Transverse colon (tissue), 4 donors: ENCODE results near the gene EPS8L3. TPM values are rescaled to one million over a fixed set of nuclear protein-coding genes. Genes with fewer than 3 reads are reported as not detected.
A peak's percentile ranks its signal among the peaks of the same experiment; 100 is the strongest.

Experiments used
- DNase-seq: peaks from one replicate; pipeline ENCODE4 v3.0.0-alpha.2; 2019
- H3K27ac ChIP-seq, 4 donors: fragments of 200-600 bp; sonication (generic); 2 replicates each; pipeline ENCODE4 v1.5.1; 2016 to 2018; ENCODE audit warnings: inconsistent platforms in 4 of 4
- H3K27me3 ChIP-seq: fragments of 200-600 bp; sonication (generic); 2 replicates; pipeline ENCODE4 v1.5.1; 2017; ENCODE audit warnings: inconsistent platforms
- H3K36me3 ChIP-seq, 4 donors: fragments of 200-600 bp; sonication (generic); 2 replicates each; pipeline ENCODE4 v1.5.1; 2017 to 2019; ENCODE audit warnings: inconsistent platforms in 4 of 4
- H3K4me1 ChIP-seq, 4 donors: fragments of 200-600 bp; sonication (generic); 2 replicates each; pipeline ENCODE4 v1.5.1; 2017 to 2020; ENCODE audit warnings: inconsistent platforms in 4 of 4
- H3K4me3 ChIP-seq, 4 donors: fragments of 200-600 bp; sonication (generic); 1 replicate in 1 of 4; 2 replicates in 3 of 4; pipeline versions ENCODE4 v1.5.1 to v1.6.1; 2017 to 2019; ENCODE audit warnings: inconsistent platforms in 4 of 4
- H3K9me3 ChIP-seq, 2 donors: fragments of 200-600 bp; sonication (generic); 2 replicates each; pipeline ENCODE4 v1.5.1; 2017 to 2019; ENCODE audit warnings: inconsistent platforms in 2 of 2
- EP300 ChIP-seq: sonication (generic); formaldehyde crosslinking; IDR thresholded peaks from one replicate; pipeline ENCODE4 v1.6.1; 2017; ENCODE audit warnings: antibody characterized with exemption, low read depth
- POLR2A ChIP-seq: fragments of 450-650 bp; IDR thresholded peaks from one replicate; pipeline ENCODE4 v1.6.1; 2016; ENCODE audit warnings: antibody characterized with exemption, mild to moderate bottlenecking, moderate library complexity
- POLR2AphosphoS5 ChIP-seq, 3 donors: sonication (generic); formaldehyde crosslinking; IDR thresholded peaks; one replicate each; pipeline ENCODE4 v1.6.1; 2016; ENCODE audit warnings: antibody characterized with exemption in 3 of 3
- WGBS, 2 donors: methylation state at CpG; one replicate each; pipeline ENCODE4 v1.1.5; 2018; ENCODE audit warnings: low coverage in 1 of 2; 5-methylcytosine and 5-hydroxymethylcytosine counted together
- in situ Hi-C, 4 donors: fragments of 200-750 bp; cut with MboI; loops; one replicate each; pipeline versions ENCODE4 v1.15.0 to v1.15.1; 2017; ENCODE audit warnings: low sequenced_read_pairs in 3 of 4, low pct_ligation_motif_present in 1 of 4, low pct_unique_long_range_greater_than_20kb in 1 of 4
- intact Hi-C: fragments of 100-400 bp; cut with DNase I; formaldehyde crosslinking; loops from one replicate; pipeline ENCODE4 v1.15.1; 2023; ENCODE audit warnings: low total_unique reads
- total RNA-seq, 4 donors: library from RNA; depleted of rRNA; stranded (reverse); fragments of >200 nt; gene quantifications; one replicate each; pipeline ENCODE4 v1.1.0, GENCODE V29; 2016
- TF ChIP-seq, protein P1 (sequence below), 5 experiments: fragments of 200-600 bp in 3 of 5; fragments of 450-650 bp in 2 of 5; sonication (generic) in 3 of 5; IDR thresholded peaks; 1 replicate in 2 of 5; 2 replicates in 3 of 5; pipeline ENCODE4 v1.5.1; 2016 to 2017; ENCODE audit warnings: antibody characterized with exemption in 5 of 5, inconsistent platforms in 3 of 5, mild to moderate bottlenecking in 2 of 5, moderate library complexity in 1 of 5

The EPS8L3 gene
- total RNA-seq, 4 donors from 2014 or later: 228 to 468 (median 363) TPM

- no peaks in the 10 kb centered on the region for H3K9me3 ChIP-seq
- H3K36me3 ChIP-seq: no peaks in the 10 kb centered on the region
- peaks cover 0 to 16% (median 1%) of the 10 kb centered on the region in 4 donors for H3K4me1 ChIP-seq
- in situ Hi-C loops: no loop called here
- no peaks in the 10 kb centered on the region for H3K27me3 ChIP-seq
- intact Hi-C loops: no loop called here
- 82 to 100% methylated on average over 1 to 4 of the region's 4 CpGs for WGBS, 2 donors
- TF ChIP-seq, protein P1, sequence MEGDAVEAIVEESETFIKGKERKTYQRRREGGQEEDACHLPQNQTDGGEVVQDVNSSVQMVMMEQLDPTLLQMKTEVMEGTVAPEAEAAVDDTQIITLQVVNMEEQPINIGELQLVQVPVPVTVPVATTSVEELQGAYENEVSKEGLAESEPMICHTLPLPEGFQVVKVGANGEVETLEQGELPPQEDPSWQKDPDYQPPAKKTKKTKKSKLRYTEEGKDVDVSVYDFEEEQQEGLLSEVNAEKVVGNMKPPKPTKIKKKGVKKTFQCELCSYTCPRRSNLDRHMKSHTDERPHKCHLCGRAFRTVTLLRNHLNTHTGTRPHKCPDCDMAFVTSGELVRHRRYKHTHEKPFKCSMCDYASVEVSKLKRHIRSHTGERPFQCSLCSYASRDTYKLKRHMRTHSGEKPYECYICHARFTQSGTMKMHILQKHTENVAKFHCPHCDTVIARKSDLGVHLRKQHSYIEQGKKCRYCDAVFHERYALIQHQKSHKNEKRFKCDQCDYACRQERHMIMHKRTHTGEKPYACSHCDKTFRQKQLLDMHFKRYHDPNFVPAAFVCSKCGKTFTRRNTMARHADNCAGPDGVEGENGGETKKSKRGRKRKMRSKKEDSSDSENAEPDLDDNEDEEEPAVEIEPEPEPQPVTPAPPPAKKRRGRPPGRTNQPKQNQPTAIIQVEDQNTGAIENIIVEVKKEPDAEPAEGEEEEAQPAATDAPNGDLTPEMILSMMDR (IDR thresholded peaks at IDR 0.05): no peak
- TF ChIP-seq POLR2AphosphoS5 (IDR thresholded peaks at IDR 0.05) (no peak), EP300 (no peak), POLR2A (no peak)
- H3K4me3 ChIP-seq: no peak overlapping the region
- no peak overlapping the region for H3K27ac ChIP-seq
- DNase-seq: no peak
Measured at GRCh38 chr1:109733236-109733870, 30.4 kb downstream of the EPS8L3 start.

DNA sequence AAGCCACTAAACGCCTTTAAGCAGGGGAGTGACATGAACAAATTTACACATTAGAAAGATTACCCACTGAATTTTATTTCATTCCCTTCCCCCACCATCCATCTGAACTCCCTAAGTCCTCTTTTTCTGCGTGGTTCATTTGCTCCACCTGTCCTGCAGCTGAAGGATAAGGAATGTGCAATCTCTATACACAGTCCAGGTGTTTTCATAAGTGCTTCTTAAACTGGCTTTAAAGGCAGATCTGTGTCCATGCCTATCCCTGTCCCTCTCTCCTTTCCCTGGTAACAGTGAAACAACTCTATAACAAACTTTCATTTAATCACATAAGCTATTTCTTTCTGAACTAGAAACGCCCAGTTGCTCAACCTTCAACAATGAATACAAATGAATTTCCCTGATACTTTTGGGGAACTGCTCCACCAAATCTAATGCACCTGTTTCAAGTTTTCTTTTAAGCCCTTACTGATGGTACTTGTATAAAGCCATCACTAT lies 31.3 kb downstream of the EPS8L3 start:
- no peak for DNase-seq
- H3K36me3 ChIP-seq: no peaks in the 10 kb centered on the region
- H3K9me3 ChIP-seq: no peaks in the 10 kb centered on the region
- TF ChIP-seq, protein P1 (IDR thresholded peaks at IDR 0.05): no peak
- TF ChIP-seq POLR2AphosphoS5 (IDR thresholded peaks at IDR 0.05) (no peak), EP300 (no peak), POLR2A (no peak)
- H3K27me3 ChIP-seq: no peaks in the 10 kb centered on the region
- in situ Hi-C loops (no loop called here), intact Hi-C loops (no loop called here)
- no peak overlapping the region for H3K4me3 ChIP-seq
- peak overlapping the region; percentile 30 to 74 (median 54) for H3K27ac ChIP-seq
- 29 to 42% methylated on average over 3 of the region's 3 CpGs for WGBS, 2 donors
- H3K4me1 ChIP-seq: peaks cover 0 to 16% (median 1%) of the 10 kb centered on the region in 4 donors

GRCh38 chr1:109730666-109731065 lies 33.1 kb downstream of the EPS8L3 start:
- Histone ChIP-seq H3K4me3 (no peak overlapping the region), H3K4me1 (peaks cover 0 to 16% (median 1%) of the 10 kb centered on the region in 4 donors), H3K36me3 (no peaks in the 10 kb centered on the region), H3K27me3 (no peaks in the 10 kb centered on the region), H3K27ac (no peak overlapping the region), H3K9me3 (no peaks in the 10 kb centered on the region)
- 80 to 89% methylated on average over 6 of the region's 6 CpGs for WGBS, 2 donors
- intact Hi-C loops (no loop called here), in situ Hi-C loops (no loop called here)
- no peak for DNase-seq
- TF ChIP-seq POLR2AphosphoS5 (IDR thresholded peaks at IDR 0.05) (no peak), POLR2A (no peak), EP300 (no peak)
- TF ChIP-seq, protein P1 (IDR thresholded peaks at IDR 0.05): no peak

DNA sequence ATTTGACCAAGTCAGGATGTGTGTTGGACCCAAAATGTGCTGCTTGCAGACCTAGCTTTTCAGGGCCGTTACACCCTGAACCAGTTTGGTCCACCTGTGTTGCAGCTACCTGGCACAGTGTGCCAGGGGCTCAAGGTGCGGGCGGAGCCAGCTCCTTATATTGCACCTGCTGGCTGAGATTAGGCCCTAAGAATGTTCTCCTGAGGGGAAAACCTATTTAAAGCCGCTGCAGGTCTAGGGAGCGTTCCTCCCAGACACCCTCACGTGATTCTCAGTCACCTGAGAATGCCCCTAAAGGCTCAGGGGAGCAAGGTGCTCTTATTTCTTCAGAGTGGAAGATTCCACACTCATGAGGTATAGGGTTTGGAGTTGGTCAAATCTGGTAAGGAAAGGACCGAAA lies 34.9 kb downstream of the EPS8L3 start:
- Histone ChIP-seq H3K4me1 (peaks cover 0 to 16% (median 1%) of the 10 kb centered on the region in 4 donors), H3K9me3 (no peaks in the 10 kb centered on the region), H3K27me3 (no peaks in the 10 kb centered on the region), H3K4me3 (no peak overlapping the region), H3K36me3 (no peaks in the 10 kb centered on the region), H3K27ac (no peak overlapping the region)
- intact Hi-C loops (no loop called here), in situ Hi-C loops (no loop called here)
- 57 to 92% methylated on average over 1 to 7 of the region's 7 CpGs for WGBS, 2 donors
- DNase-seq: peak; percentile 41
- TF ChIP-seq POLR2A: no peak
